Measurements from ENCODE around the gene MYCN. TPM values are rescaled to one million over a fixed set of nuclear protein-coding genes. Genes with fewer than 3 reads are reported as not detected.

MYCN gene
- total and polyA plus RNA-seq, 2 donors (not counting 3 experiments of a cell fraction or from before 2014, with no cell fraction given): 0.47 to 6.8 TPM

GRCh38 chr2:15937882-15938802 is 2.2 kb upstream of the MYCN start:
- Histone ChIP-seq H3K27ac (ENCODE audit: insufficient read depth, low read depth, low read length) (no peak overlapping the region), H3K4me3 (replicated peaks in 1 of 3; ENCODE audit: insufficient read depth in 1 of 3, low read depth in 1 of 3, low read length in 3 of 3) (no peak overlapping the region), H3K36me3 (ENCODE audit: control insufficient read depth in 2 of 2, extremely low read depth in 1 of 2, insufficient read depth in 2 of 2, low read length in 2 of 2) (no peaks in the 10 kb centered on the region), H3K79me2 (ENCODE audit: control insufficient read depth, insufficient read depth, low read length) (no peaks in the 10 kb centered on the region), H3K4me2 (ENCODE audit: insufficient read depth, low read length) (no peak overlapping the region), H3K9me1 (replicated peaks; ENCODE audit: control insufficient read depth, extremely low read depth, insufficient read depth, low read length) (no peaks in the 10 kb centered on the region), H3K27me3 (ENCODE audit: control insufficient read depth in 2 of 2, insufficient read depth in 2 of 2, low read length in 2 of 2) (peaks cover 34 to 47% of the 10 kb centered on the region in 2 experiments), H3K4me1 (ENCODE audit: control insufficient read depth, extremely low read depth, insufficient read depth, low read length) (peaks cover 7% of the 10 kb centered on the region), H3K9ac (replicated peaks; ENCODE audit: extremely low read depth, insufficient read depth, low read length) (no peak overlapping the region), H4K20me1 (replicated peaks; ENCODE audit: control insufficient read depth, extremely low read depth, insufficient read depth, low read length) (no peaks in the 10 kb centered on the region), H2AFZ (ENCODE audit: low read depth, low read length) (no peak overlapping the region), H3K9me3 (replicated peaks; ENCODE audit: control insufficient read depth, insufficient read depth, low read length) (no peaks in the 10 kb centered on the region)
- intact Hi-C loops (cut with micrococcal nuclease): loop anchor here (2.0 kb wide), 2 partner anchors 229 to 671 kb away; no protein-coding TSS in a partner anchor
- TF ChIP-seq POLR2AphosphoS5 (IDR thresholded peaks at IDR 0.05; ENCODE audit: insufficient read depth, low read depth, low read length) (no peak), MAX (IDR thresholded peaks at IDR 0.05; ENCODE audit: insufficient read depth, insufficient read length) (no peak), EZH2 (IDR thresholded peaks at IDR 0.05; ENCODE audit: borderline replicate concordance, low read depth, low read length, severe bottlenecking) (no peak), FOS (IDR thresholded peaks at IDR 0.05; ENCODE audit: borderline replicate concordance, insufficient read depth, low read length) (no peak), GATA2 (IDR thresholded peaks at IDR 0.05; ENCODE audit: insufficient read depth, insufficient read length, low read depth, low read length) (no peak), JUN (IDR thresholded peaks at IDR 0.05; ENCODE audit: borderline replicate concordance, insufficient read depth, insufficient read length, low read depth) (no peak), CTCF (IDR thresholded peaks at IDR 0.05; ENCODE audit: extremely low read depth in 1 of 2, insufficient read depth in 1 of 2, low read depth in 1 of 2, low read length in 2 of 2) (no peak), POLR2A (IDR thresholded peaks at IDR 0.05; ENCODE audit: low read depth, low read length) (no peak), MYC (IDR thresholded peaks at IDR 0.05; ENCODE audit: low read depth, low read length) (no peak)
- no peak for FAIRE-seq
- no peak for DNase-seq (ENCODE audit: low read depth, low spot score)
- dilution Hi-C loops (cut with MboI; ENCODE audit: extremely low pct_ligation_motif_present, low sequenced_read_pairs): no loop called here
- ChIA-PET POLR2A (no interaction called here), CTCF (interaction anchor here (2.0 kb wide), 1 partner anchor 569 kb away, joined by 14 read pairs; no protein-coding TSS in a partner anchor)
- BruUV-seq (replicated peaks): no TSS peak

All from endothelial cell of umbilical vein (primary cell).